ENCODE measurements around the gene INPP4B.

INPP4B gene

GRCh38 chr4:142465526-142465925, 380.6 kb downstream of the INPP4B start:
- no peaks in the 10 kb centered on the region for H3F3A ChIP-seq (ENCODE audit: insufficient read depth, low read length)
- TF ChIP-seq EZH2 (IDR thresholded peaks at IDR 0.05; ENCODE audit: borderline replicate concordance, low read length), result no peak
- TF ChIP-seq CTCF (IDR thresholded peaks at IDR 0.05; ENCODE audit: low read length), result no peak
- H3K27ac ChIP-seq (ENCODE audit: low read depth, low read length, poor library complexity, severe bottlenecking), result no peak overlapping the region
- no peaks in the 10 kb centered on the region for H3K4me1 ChIP-seq (ENCODE audit: insufficient read depth, low read length, severe bottlenecking)
- no peak overlapping the region for H3K4me3 ChIP-seq (ENCODE audit: low read depth, low read length, poor library complexity, severe bottlenecking)
- H3K4me2 ChIP-seq (ENCODE audit: low read length), result no peak overlapping the region
- H3K27me3 ChIP-seq (ENCODE audit: insufficient read depth, low read length), result no peaks in the 10 kb centered on the region
- H2AFZ ChIP-seq (ENCODE audit: low read length), result no peak overlapping the region
- no peaks in the 10 kb centered on the region for H3K9me3 ChIP-seq (ENCODE audit: low read length)
- no peaks in the 10 kb centered on the region for H3K79me2 ChIP-seq (ENCODE audit: insufficient read depth, low read length)
- no peaks in the 10 kb centered on the region for H3K36me3 ChIP-seq (ENCODE audit: insufficient read depth, low read length)
- H3K9me2 ChIP-seq (ENCODE audit: low read depth, low read length), result no peaks in the 10 kb centered on the region
- H4K20me1 ChIP-seq (ENCODE audit: insufficient read depth, low read length), result no peaks in the 10 kb centered on the region
- H3K9ac ChIP-seq (ENCODE audit: low read length), result no peak overlapping the region

GRCh38 chr4:142463206-142463605, 382.9 kb downstream of the INPP4B start:
- no peaks in the 10 kb centered on the region for H3K9me3 ChIP-seq (ENCODE audit: low read length)

GRCh38 chr4:142452161-142452855, 393.8 kb downstream of the INPP4B start:
- H3K4me1 ChIP-seq (ENCODE audit: insufficient read depth, low read length, severe bottlenecking), result no peaks in the 10 kb centered on the region
- H3K9ac ChIP-seq (ENCODE audit: low read length), result no peak overlapping the region
- no peaks in the 10 kb centered on the region for H3K9me3 ChIP-seq (ENCODE audit: low read length)
- H3K27me3 ChIP-seq (ENCODE audit: insufficient read depth, low read length), result no peaks in the 10 kb centered on the region
- no peak overlapping the region for H2AFZ ChIP-seq (ENCODE audit: low read length)
- no peaks in the 10 kb centered on the region for H3K79me2 ChIP-seq (ENCODE audit: insufficient read depth, low read length)
- H3K9me2 ChIP-seq (ENCODE audit: low read depth, low read length), result no peaks in the 10 kb centered on the region
- no peak overlapping the region for H3K4me3 ChIP-seq (ENCODE audit: low read depth, low read length, poor library complexity, severe bottlenecking)
- no peak overlapping the region for H3K27ac ChIP-seq (ENCODE audit: low read depth, low read length, poor library complexity, severe bottlenecking)
- TF ChIP-seq CTCF (IDR thresholded peaks at IDR 0.05; ENCODE audit: low read length) (no peak), EZH2 (IDR thresholded peaks at IDR 0.05; ENCODE audit: borderline replicate concordance, low read length) (no peak)
- H3K4me2 ChIP-seq (ENCODE audit: low read length), result no peak overlapping the region
- H4K20me1 ChIP-seq (ENCODE audit: insufficient read depth, low read length), result no peaks in the 10 kb centered on the region
- no peaks in the 10 kb centered on the region for H3F3A ChIP-seq (ENCODE audit: insufficient read depth, low read length)
- H3K36me3 ChIP-seq (ENCODE audit: insufficient read depth, low read length), result no peaks in the 10 kb centered on the region

More at GRCh38 chr4:142463206-142463605, 382.9 kb downstream of the INPP4B start:
- no peaks in the 10 kb centered on the region for H4K20me1 ChIP-seq (ENCODE audit: insufficient read depth, low read length)
- no peak overlapping the region for H2AFZ ChIP-seq (ENCODE audit: low read length)
- H3K27me3 ChIP-seq (ENCODE audit: insufficient read depth, low read length), result no peaks in the 10 kb centered on the region
- H3K27ac ChIP-seq (ENCODE audit: low read depth, low read length, poor library complexity, severe bottlenecking), result no peak overlapping the region
- no peaks in the 10 kb centered on the region for H3F3A ChIP-seq (ENCODE audit: insufficient read depth, low read length)
- H3K9ac ChIP-seq (ENCODE audit: low read length), result no peak overlapping the region
- no peak overlapping the region for H3K4me3 ChIP-seq (ENCODE audit: low read depth, low read length, poor library complexity, severe bottlenecking)
- H3K4me1 ChIP-seq (ENCODE audit: insufficient read depth, low read length, severe bottlenecking), result no peaks in the 10 kb centered on the region
- H3K9me2 ChIP-seq (ENCODE audit: low read depth, low read length), result no peaks in the 10 kb centered on the region
- TF ChIP-seq CTCF (IDR thresholded peaks at IDR 0.05; ENCODE audit: low read length) (no peak), EZH2 (IDR thresholded peaks at IDR 0.05; ENCODE audit: borderline replicate concordance, low read length) (no peak)
- H3K4me2 ChIP-seq (ENCODE audit: low read length), result no peak overlapping the region
- no peaks in the 10 kb centered on the region for H3K36me3 ChIP-seq (ENCODE audit: insufficient read depth, low read length)
- H3K79me2 ChIP-seq (ENCODE audit: insufficient read depth, low read length), result no peaks in the 10 kb centered on the region
